ENCODE results near the gene DOCK9. TPM values are rescaled to one million over a fixed set of nuclear protein-coding genes. Genes with fewer than 3 reads are reported as not detected.

Gene DOCK9
- polyA plus RNA-seq, 3 donors from 2014 or later: 2.1 to 6.3 (median 4.1) TPM

DNA sequence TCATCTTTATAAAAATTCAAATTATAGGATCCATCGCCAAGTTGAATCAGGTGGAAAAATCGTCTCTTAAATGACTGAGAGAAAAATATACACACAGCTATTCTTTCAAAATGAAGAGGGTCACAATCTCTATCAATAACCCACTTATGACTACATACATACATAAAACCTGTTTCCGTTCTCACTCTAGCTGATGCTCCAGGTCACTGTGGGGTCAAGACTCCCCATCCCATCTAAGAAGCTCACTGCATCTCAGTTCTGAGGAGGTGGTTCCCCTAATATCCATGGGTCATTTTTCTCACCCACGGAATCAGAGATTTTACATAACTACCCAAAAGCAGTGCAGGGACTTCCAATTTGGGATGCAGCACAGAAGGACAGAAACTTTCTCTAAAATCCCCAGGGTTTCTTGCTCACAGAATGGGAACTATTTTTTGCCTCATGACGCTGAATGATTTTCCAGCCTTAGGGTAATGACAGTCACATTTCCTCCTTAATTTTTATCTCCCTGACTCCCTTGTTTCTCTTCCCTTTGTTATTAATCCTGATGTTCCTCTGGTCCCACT, 56.8 kb downstream of the DOCK9 start:
- Mint-ChIP-seq H3K9me3 (no peaks in the 10 kb centered on the region), H3K27me3 (ENCODE audit: low read depth in 3 of 3) (no peaks in the 10 kb centered on the region), H3K4me1 (peaks cover 8 to 9% of the 10 kb centered on the region in 2 donors), H3K27ac (no peak overlapping the region), H3K36me3 (peaks cover 28 to 56% (median 41%) of the 10 kb centered on the region in 3 donors), H3K4me3 (no peak overlapping the region)
- no peak for DNase-seq

DNA sequence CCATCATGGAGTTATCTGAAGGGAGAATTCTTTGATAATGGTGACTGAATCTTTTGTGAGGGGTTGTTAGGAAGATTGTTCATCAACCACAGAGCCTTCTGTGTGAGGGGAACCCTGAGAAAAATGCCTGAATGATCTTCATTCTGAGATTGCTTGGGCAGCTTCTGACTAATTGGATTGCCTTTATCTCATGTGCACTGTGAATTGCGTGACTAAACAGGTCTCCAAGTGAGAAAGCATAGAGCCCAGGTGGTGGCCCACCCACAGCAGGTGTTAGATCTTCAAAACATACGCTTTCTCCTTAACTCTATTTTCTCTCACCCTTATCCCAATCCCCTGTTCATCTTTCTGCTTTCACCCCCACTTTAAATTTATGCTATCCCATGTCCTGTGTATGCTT, 58.3 kb downstream of the DOCK9 start:
- no peak overlapping the region for H3K27ac Mint-ChIP-seq
- no peaks in the 10 kb centered on the region for H3K27me3 Mint-ChIP-seq (ENCODE audit: low read depth in 3 of 3)
- H3K9me3 Mint-ChIP-seq: no peaks in the 10 kb centered on the region
- no peak for DNase-seq
- H3K36me3 Mint-ChIP-seq: peaks cover 41 to 59% (median 45%) of the 10 kb centered on the region in 3 donors
- peaks cover 8 to 9% of the 10 kb centered on the region in 2 donors for H3K4me1 Mint-ChIP-seq
- no peak overlapping the region for H3K4me3 Mint-ChIP-seq

DNA sequence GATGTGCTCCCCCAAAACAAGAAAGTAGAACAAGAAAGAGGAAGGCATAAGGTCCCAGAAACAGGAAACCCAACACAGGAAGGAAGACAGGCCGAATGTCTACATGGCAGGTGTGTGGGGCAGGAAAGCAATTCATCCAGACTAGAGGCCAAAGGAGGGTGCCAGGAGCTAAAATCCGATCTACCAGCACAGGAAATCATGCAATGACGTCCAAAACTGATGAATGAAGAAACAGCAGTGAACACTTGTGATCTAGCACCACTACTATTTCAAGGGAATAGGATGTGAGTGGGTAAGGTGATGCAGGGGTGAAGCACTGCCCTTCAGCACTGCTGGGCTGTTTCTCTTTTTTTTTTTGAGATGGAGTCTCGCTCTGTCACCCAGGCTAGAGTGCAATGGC, 59.1 kb downstream of the DOCK9 start:
- H3K36me3 Mint-ChIP-seq: peaks cover 43 to 58% (median 46%) of the 10 kb centered on the region in 3 donors
- no peak for DNase-seq
- no peaks in the 10 kb centered on the region for H3K27me3 Mint-ChIP-seq (ENCODE audit: low read depth in 3 of 3)
- H3K4me3 Mint-ChIP-seq: peak overlapping the region in 2 of 5 donors; percentile 12 to 27
- peak overlapping the region in 1 of 6 donors; percentile 56 for H3K27ac Mint-ChIP-seq
- peaks cover 8 to 9% of the 10 kb centered on the region in 2 donors for H3K4me1 Mint-ChIP-seq
- no peaks in the 10 kb centered on the region for H3K9me3 Mint-ChIP-seq

GRCh38 chr13:98917116-98917515, 60.7 kb downstream of the DOCK9 start:
- DNase-seq: no peak
- Mint-ChIP-seq H3K4me3 (no peak overlapping the region), H3K27ac (no peak overlapping the region), H3K36me3 (peaks cover 36 to 54% (median 42%) of the 10 kb centered on the region in 3 donors), H3K27me3 (ENCODE audit: low read depth in 3 of 3) (no peaks in the 10 kb centered on the region), H3K9me3 (no peaks in the 10 kb centered on the region), H3K4me1 (peaks cover 8 to 9% of the 10 kb centered on the region in 2 donors)

- no peak for DNase-seq
- H3K27me3 Mint-ChIP-seq (ENCODE audit: low read depth in 3 of 3): no peaks in the 10 kb centered on the region
- H3K27ac Mint-ChIP-seq: no peak overlapping the region
- peaks cover 33 to 47% (median 34%) of the 10 kb centered on the region in 3 donors for H3K36me3 Mint-ChIP-seq
- H3K4me1 Mint-ChIP-seq: peaks cover 8 to 9% of the 10 kb centered on the region in 2 donors
- H3K4me3 Mint-ChIP-seq: no peak overlapping the region
- no peaks in the 10 kb centered on the region for H3K9me3 Mint-ChIP-seq
Measured at GRCh38 chr13:98916403-98916802, 61.5 kb downstream of the DOCK9 start.

DNA sequence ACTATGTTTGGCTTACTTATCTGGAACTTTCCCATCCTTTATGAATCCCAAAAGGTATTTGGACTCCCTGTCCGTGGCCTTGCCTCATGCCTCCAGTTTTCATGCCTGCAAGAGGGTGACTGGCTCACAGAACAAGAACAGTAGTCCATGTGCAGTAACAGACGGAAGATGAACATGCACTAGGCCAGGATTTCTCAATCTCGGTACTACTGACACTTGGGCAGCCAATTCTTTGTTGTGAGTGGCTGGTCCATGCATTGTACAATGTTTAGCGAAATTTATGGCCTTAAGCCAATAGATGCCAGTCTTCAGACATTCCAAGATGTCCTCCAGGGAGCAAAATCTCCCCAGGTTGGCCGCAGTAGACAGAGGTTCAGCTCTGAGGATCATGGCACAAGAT, 61.9 kb downstream of the DOCK9 start:
- Mint-ChIP-seq H3K36me3 (peaks cover 29 to 45% (median 32%) of the 10 kb centered on the region in 3 donors), H3K27me3 (ENCODE audit: low read depth in 3 of 3) (no peaks in the 10 kb centered on the region), H3K9me3 (no peaks in the 10 kb centered on the region), H3K4me3 (no peak overlapping the region), H3K27ac (no peak overlapping the region), H3K4me1 (peaks cover 12% of the 10 kb centered on the region in 2 donors)
- no peak for DNase-seq

- no peaks in the 10 kb centered on the region for H3K9me3 Mint-ChIP-seq
- no peak overlapping the region for H3K4me3 Mint-ChIP-seq
- peaks cover 16% of the 10 kb centered on the region in 2 donors for H3K4me1 Mint-ChIP-seq
- DNase-seq: no peak
- H3K27ac Mint-ChIP-seq: no peak overlapping the region
- H3K27me3 Mint-ChIP-seq (ENCODE audit: low read depth in 3 of 3): no peaks in the 10 kb centered on the region
- peaks cover 26 to 41% (median 29%) of the 10 kb centered on the region in 3 donors for H3K36me3 Mint-ChIP-seq
Measured at GRCh38 chr13:98915563-98915962, 62.3 kb downstream of the DOCK9 start.

DNA sequence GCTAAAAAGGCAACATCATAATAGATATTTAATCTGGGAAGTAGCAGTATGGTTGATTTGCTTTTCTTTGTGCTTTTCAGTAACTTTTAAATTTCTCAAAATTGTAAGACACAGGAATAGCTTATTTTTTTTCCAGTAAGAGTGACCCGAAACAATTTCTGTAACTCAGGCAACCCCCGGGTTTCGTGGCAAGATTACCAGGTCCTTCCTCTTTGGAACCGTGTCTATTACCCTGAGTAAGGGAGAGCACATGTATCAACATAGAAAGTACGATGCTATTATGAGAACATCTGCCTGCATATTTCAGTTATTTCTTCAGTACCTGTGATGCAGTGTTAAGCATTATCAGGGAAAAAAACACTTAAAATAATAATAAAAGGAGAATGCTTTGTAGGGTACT, 64.1 kb downstream of the DOCK9 start:
- Mint-ChIP-seq H3K9me3 (no peaks in the 10 kb centered on the region), H3K4me3 (no peak overlapping the region), H3K36me3 (peaks cover 20 to 32% (median 23%) of the 10 kb centered on the region in 3 donors), H3K27ac (no peak overlapping the region), H3K27me3 (ENCODE audit: low read depth in 3 of 3) (no peaks in the 10 kb centered on the region), H3K4me1 (peaks cover 14 to 17% of the 10 kb centered on the region in 2 donors)
- DNase-seq: no peak

DNA sequence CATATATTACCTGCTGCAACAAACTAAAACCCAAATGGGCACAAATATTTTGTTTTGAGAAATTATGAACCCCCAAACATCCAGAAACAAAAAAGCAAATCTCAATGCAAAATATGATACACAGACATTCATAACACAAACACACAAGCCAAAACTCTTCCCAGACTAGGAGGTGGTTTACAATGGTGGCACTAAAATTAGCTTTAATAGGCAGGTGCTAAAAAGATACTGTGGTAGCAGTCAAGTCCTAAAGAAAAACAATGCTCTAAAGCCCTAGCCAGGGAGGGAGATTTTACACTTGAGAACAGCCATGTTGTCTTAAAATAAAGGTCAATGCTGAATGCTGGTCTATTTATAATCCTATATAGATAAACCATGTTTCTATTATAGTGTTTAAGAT, 65.0 kb downstream of the DOCK9 start:
- Mint-ChIP-seq H3K9me3 (no peaks in the 10 kb centered on the region), H3K27ac (peak overlapping the region in 1 of 6 donors; percentile 3), H3K27me3 (ENCODE audit: low read depth in 3 of 3) (no peaks in the 10 kb centered on the region), H3K4me1 (peaks cover 10 to 12% of the 10 kb centered on the region in 2 donors), H3K4me3 (no peak overlapping the region), H3K36me3 (peaks cover 16 to 25% (median 19%) of the 10 kb centered on the region in 3 donors)
- no peak for DNase-seq

- peak overlapping the region in 3 of 6 donors; percentile 0 to 67 (median 3) for H3K27ac Mint-ChIP-seq
- peaks cover 12 to 31% (median 23%) of the 10 kb centered on the region in 3 donors for H3K36me3 Mint-ChIP-seq
- no peak overlapping the region for H3K4me3 Mint-ChIP-seq
- no peaks in the 10 kb centered on the region for H3K9me3 Mint-ChIP-seq
- H3K4me1 Mint-ChIP-seq: peaks cover 10 to 12% of the 10 kb centered on the region in 2 donors
- no peaks in the 10 kb centered on the region for H3K27me3 Mint-ChIP-seq (ENCODE audit: low read depth in 3 of 3)
- DNase-seq: no peak
Measured at GRCh38 chr13:98910501-98910951, 67.3 kb downstream of the DOCK9 start.

DNA sequence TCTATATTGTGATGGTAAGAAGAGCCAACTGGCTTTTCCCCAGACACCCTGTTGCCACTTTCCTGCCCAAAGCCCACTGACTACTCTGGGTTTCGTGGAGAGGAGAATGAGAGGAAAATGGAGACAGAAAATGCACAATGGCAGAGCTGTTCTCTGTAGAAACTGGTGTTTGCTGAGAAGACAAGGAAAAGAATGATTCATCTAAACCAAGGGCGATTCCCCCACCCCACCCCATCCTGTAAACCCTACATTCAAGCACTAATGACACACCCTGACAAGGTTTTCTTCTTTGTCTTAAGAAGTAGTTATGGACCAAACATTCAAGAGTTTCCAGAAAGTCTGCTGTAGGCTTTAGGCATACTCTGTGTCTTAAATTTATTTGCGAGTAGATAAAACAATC, 68.8 kb downstream of the DOCK9 start:
- peaks cover 10 to 12% of the 10 kb centered on the region in 2 donors for H3K4me1 Mint-ChIP-seq
- H3K9me3 Mint-ChIP-seq: no peaks in the 10 kb centered on the region
- H3K36me3 Mint-ChIP-seq: peaks cover 2 to 33% (median 19%) of the 10 kb centered on the region in 3 donors
- no peak for DNase-seq
- H3K27me3 Mint-ChIP-seq (ENCODE audit: low read depth in 3 of 3): no peaks in the 10 kb centered on the region
- no peak overlapping the region for H3K4me3 Mint-ChIP-seq
- H3K27ac Mint-ChIP-seq: no peak overlapping the region

DNA sequence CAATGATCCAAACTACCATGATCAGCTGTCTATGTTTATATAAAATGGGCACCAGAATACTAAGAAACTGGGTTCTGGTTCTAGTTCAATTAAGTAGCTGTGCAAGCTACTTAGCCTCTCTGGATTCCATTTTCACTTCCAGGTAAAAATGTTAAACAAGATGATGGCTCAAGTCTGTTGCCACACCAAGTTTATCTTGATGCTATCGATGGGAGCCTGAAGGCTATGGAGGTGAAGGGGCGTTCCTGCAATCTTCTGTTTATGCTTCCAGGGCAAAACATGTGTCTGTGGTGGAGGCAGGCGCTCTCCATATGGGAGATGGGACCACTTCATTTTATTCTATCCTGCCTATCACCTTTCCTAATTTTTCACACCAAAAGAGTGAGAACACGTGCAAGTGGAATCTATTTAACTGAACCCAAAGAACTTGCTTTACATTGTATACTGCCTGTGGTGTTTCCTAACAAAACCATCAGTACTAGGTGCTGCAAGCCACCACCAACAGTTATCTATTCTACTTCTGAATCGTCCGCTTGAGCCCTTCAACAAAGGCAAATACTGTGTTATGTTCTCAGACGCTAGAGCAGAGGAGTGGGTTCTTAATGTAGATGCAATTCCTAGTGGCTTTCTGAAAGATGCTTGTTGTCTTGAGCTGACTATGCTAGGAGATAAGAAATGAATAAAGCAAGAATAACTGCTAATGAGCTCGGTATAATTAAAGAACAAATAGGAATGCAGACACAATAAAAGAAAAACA, 70.9 kb downstream of the DOCK9 start:
- Mint-ChIP-seq H3K9me3 (no peaks in the 10 kb centered on the region), H3K27me3 (ENCODE audit: low read depth in 3 of 3) (no peaks in the 10 kb centered on the region)

DNA sequence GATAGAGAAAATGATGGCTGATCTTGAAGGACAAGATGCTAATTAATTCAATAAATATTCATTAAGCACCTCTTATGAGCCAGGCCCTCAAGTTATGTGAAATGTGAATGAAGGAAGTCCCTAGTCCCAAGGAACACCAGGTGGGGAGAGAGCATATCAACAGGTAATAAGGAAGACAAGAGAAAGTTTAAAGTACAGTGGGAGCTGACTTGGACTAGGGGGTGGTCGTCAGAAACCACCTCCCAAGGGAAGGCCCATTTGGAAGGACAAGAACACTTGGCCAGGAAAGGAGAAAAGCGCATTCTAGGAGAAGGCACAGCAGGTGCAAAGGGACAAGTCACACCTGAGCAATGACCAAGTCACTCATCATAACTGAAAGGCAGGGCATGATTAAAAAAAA, 72.7 kb downstream of the DOCK9 start:
- Mint-ChIP-seq H3K27ac (no peak overlapping the region), H3K36me3 (peaks cover 22 to 47% (median 41%) of the 10 kb centered on the region in 3 donors)

More for the DNA sequence above, 70.9 kb downstream of the DOCK9 start:
- H3K4me1 Mint-ChIP-seq: peaks cover 10 to 12% of the 10 kb centered on the region in 2 donors
- H3K36me3 Mint-ChIP-seq: peaks cover 8 to 34% (median 27%) of the 10 kb centered on the region in 3 donors
- no peak for DNase-seq
- no peak overlapping the region for H3K27ac Mint-ChIP-seq
- H3K4me3 Mint-ChIP-seq: no peak overlapping the region

GRCh38 chr13:98900442-98900841, 77.4 kb downstream of the DOCK9 start:
- Mint-ChIP-seq H3K27me3 (ENCODE audit: low read depth in 3 of 3) (peaks cover 0 to 2% (median 0%) of the 10 kb centered on the region in 3 donors), H3K4me1 (peaks cover 12% of the 10 kb centered on the region in 2 donors), H3K36me3 (peaks cover 39 to 71% (median 45%) of the 10 kb centered on the region in 3 donors), H3K4me3 (no peak overlapping the region), H3K9me3 (no peaks in the 10 kb centered on the region), H3K27ac (no peak overlapping the region)
- no peak for DNase-seq

More for the DNA sequence above, 72.7 kb downstream of the DOCK9 start:
- H3K9me3 Mint-ChIP-seq: no peaks in the 10 kb centered on the region
- no peak overlapping the region for H3K4me3 Mint-ChIP-seq
- H3K4me1 Mint-ChIP-seq: peaks cover 0 to under 1% of the 10 kb centered on the region in 2 donors
- DNase-seq: no peak
- no peaks in the 10 kb centered on the region for H3K27me3 Mint-ChIP-seq (ENCODE audit: low read depth in 3 of 3)

Data from immature natural killer cell (primary cell).